HepG2 (cell line): ENCODE data around the gene EIF3L.

Experiments used
- DZIP1 ChIP-seq: sonication (generic); formaldehyde crosslinking; IDR thresholded peaks from 2 replicates; pipeline ENCODE4 v1.5.0; 2020; ENCODE audit warnings: mild to moderate bottlenecking, missing genetic modification reagents
- TF ChIP-seq, protein P1 (sequence below): sonication (generic); formaldehyde crosslinking; IDR thresholded peaks from 2 replicates; pipeline ENCODE4 v1.5.0; 2020; ENCODE audit warnings: mild to moderate bottlenecking, missing genetic modification reagents, moderate library complexity

- TF ChIP-seq, protein P1, sequence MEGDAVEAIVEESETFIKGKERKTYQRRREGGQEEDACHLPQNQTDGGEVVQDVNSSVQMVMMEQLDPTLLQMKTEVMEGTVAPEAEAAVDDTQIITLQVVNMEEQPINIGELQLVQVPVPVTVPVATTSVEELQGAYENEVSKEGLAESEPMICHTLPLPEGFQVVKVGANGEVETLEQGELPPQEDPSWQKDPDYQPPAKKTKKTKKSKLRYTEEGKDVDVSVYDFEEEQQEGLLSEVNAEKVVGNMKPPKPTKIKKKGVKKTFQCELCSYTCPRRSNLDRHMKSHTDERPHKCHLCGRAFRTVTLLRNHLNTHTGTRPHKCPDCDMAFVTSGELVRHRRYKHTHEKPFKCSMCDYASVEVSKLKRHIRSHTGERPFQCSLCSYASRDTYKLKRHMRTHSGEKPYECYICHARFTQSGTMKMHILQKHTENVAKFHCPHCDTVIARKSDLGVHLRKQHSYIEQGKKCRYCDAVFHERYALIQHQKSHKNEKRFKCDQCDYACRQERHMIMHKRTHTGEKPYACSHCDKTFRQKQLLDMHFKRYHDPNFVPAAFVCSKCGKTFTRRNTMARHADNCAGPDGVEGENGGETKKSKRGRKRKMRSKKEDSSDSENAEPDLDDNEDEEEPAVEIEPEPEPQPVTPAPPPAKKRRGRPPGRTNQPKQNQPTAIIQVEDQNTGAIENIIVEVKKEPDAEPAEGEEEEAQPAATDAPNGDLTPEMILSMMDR (CRISPR knock-in tag) = no peak
- no peak for TF ChIP-seq DZIP1 (CRISPR knock-in tag)
Measured at GRCh38 chr22:37816543-37817180, 32.6 kb upstream of the EIF3L start.
